ENCODE measurements around the gene TRNT1. TPM values are rescaled to one million over a fixed set of nuclear protein-coding genes. Genes with fewer than 3 reads are reported as not detected.

Gene TRNT1
- total RNA-seq, 1 donor, result 22.4 TPM

DNA sequence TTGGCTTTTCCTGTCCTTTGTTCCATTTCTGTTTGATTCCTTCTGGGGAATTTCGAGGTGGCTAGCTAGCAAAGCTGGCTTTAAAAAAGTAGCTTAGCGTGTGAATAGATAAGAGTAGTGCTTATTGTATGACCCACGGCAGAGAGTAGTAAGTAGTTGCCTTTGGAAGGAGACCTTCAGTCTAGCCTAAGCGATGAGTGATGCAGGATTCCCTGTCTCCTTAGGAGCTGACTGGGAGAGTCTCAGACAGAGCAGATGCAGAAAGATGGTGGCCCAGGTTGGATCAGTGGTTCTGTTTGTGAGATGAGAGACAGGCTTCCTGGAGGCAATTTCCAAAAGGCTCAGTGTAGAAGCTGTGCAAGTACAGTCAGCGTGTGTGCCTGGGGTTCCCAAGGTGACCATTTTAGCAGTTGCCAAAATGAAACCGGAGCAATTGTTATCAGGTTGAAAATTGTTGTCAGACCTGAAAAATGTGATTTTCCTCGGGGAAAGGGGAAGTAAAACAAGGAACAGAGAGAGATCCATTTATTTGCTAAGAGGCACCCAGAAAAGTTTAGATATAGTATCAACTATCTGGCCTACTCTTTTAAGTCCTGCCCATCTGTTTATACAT lies 15.9 kb upstream of the TRNT1 start:
- no peaks in the 10 kb centered on the region for H3K9me3 ChIP-seq (ENCODE audit: low read depth, low read length)
- no peak overlapping the region for H3K4me3 ChIP-seq (ENCODE audit: insufficient read depth, low read length)
- no peak for DNase-seq (ENCODE audit: insufficient read length, low spot score, missing footprints)
- TF ChIP-seq, protein P1, sequence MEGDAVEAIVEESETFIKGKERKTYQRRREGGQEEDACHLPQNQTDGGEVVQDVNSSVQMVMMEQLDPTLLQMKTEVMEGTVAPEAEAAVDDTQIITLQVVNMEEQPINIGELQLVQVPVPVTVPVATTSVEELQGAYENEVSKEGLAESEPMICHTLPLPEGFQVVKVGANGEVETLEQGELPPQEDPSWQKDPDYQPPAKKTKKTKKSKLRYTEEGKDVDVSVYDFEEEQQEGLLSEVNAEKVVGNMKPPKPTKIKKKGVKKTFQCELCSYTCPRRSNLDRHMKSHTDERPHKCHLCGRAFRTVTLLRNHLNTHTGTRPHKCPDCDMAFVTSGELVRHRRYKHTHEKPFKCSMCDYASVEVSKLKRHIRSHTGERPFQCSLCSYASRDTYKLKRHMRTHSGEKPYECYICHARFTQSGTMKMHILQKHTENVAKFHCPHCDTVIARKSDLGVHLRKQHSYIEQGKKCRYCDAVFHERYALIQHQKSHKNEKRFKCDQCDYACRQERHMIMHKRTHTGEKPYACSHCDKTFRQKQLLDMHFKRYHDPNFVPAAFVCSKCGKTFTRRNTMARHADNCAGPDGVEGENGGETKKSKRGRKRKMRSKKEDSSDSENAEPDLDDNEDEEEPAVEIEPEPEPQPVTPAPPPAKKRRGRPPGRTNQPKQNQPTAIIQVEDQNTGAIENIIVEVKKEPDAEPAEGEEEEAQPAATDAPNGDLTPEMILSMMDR (IDR thresholded peaks at IDR 0.05; ENCODE audit: extremely low read depth, low read depth, low read length), result no peak
- H3K27me3 ChIP-seq (ENCODE audit: insufficient read depth, low read length), result no peaks in the 10 kb centered on the region
- no peaks in the 10 kb centered on the region for H3K4me1 ChIP-seq (ENCODE audit: insufficient read depth, low read length)
- no peak overlapping the region for H3K4me2 ChIP-seq (ENCODE audit: insufficient read depth, low read length)
- no peaks in the 10 kb centered on the region for H4K20me1 ChIP-seq (ENCODE audit: insufficient read depth, low read length)
- H3K79me2 ChIP-seq (ENCODE audit: insufficient read depth, low read length), result no peaks in the 10 kb centered on the region
- H2AFZ ChIP-seq (ENCODE audit: low read length), result no peak overlapping the region
- H3K36me3 ChIP-seq (ENCODE audit: insufficient read depth, low read length), result no peaks in the 10 kb centered on the region
- H3K27ac ChIP-seq (ENCODE audit: low read depth, low read length), result no peak overlapping the region

DNA sequence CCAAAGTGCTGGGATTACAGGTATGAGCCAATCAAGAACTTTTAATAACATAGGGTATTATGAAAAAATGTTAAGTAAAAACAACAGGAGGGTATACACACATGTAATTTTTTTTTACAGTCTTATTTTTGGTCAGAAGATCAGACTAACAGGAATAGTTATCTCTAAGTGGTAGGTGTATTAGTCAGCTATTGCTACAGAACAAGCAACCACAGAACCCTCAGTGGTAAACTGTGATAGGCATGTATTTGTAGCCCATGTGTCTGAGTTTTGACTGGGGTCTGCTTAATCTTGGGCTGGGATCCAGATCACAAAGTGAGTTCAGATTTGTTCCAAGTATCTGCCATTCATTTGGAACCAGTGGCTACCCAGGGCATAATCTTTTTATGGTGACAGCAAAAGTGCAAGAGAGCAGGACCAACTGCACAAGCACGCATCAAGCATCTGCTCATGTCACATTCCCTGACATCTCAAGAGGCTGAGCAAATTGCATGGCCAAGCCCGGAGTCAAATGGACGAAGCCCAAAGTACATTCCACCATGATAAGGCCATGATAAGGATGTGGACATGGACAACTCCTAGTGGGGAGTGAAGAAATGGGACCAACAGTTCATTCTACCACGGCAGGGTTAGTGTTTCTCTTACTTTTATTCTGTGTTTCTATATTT lies 13.6 kb upstream of the TRNT1 start:
- Histone ChIP-seq H3K27ac (ENCODE audit: low read depth, low read length) (no peak overlapping the region), H2AFZ (ENCODE audit: low read length) (no peak overlapping the region), H4K20me1 (ENCODE audit: insufficient read depth, low read length) (no peaks in the 10 kb centered on the region), H3K4me1 (ENCODE audit: insufficient read depth, low read length) (no peaks in the 10 kb centered on the region), H3K9me3 (ENCODE audit: low read depth, low read length) (no peaks in the 10 kb centered on the region), H3K79me2 (ENCODE audit: insufficient read depth, low read length) (no peaks in the 10 kb centered on the region), H3K36me3 (ENCODE audit: insufficient read depth, low read length) (no peaks in the 10 kb centered on the region), H3K27me3 (ENCODE audit: insufficient read depth, low read length) (no peaks in the 10 kb centered on the region), H3K4me3 (ENCODE audit: insufficient read depth, low read length) (no peak overlapping the region), H3K4me2 (ENCODE audit: insufficient read depth, low read length) (no peak overlapping the region)
- DNase-seq (ENCODE audit: insufficient read length, low spot score, missing footprints), result no peak
- TF ChIP-seq, protein P1 (IDR thresholded peaks at IDR 0.05; ENCODE audit: extremely low read depth, low read depth, low read length), result no peak

DNA sequence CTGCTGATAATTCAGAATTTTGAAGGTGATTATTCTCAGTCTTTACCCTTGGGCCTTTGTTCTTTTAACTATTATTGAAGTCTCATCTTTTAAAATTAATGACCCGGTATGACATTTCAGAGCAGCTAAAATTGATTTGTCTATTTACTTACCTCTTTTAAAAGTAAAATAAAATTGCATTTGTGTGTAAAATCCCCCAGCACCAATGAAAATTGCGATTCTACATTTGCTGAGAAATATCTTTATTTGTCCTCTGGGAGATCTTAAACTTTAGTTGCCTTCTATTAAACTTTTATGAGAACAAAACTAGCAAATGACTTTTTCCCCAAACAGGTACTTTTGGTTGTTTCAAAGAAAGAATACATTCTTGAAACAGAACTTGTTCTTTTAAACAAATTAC lies 9.1 kb upstream of the TRNT1 start:
- TF ChIP-seq, protein P1 (IDR thresholded peaks at IDR 0.05; ENCODE audit: extremely low read depth, low read depth, low read length), result no peak
- Histone ChIP-seq H3K27me3 (ENCODE audit: insufficient read depth, low read length) (no peaks in the 10 kb centered on the region), H3K27ac (ENCODE audit: low read depth, low read length) (no peak overlapping the region), H4K20me1 (ENCODE audit: insufficient read depth, low read length) (no peaks in the 10 kb centered on the region), H3K4me2 (ENCODE audit: insufficient read depth, low read length) (no peak overlapping the region), H3K9me3 (ENCODE audit: low read depth, low read length) (no peaks in the 10 kb centered on the region), H3K4me3 (ENCODE audit: insufficient read depth, low read length) (no peak overlapping the region), H3K79me2 (ENCODE audit: insufficient read depth, low read length) (no peaks in the 10 kb centered on the region), H2AFZ (ENCODE audit: low read length) (no peak overlapping the region), H3K4me1 (ENCODE audit: insufficient read depth, low read length) (no peaks in the 10 kb centered on the region), H3K36me3 (ENCODE audit: insufficient read depth, low read length) (no peaks in the 10 kb centered on the region)
- DNase-seq (ENCODE audit: insufficient read length, low spot score, missing footprints), result no peak

DNA sequence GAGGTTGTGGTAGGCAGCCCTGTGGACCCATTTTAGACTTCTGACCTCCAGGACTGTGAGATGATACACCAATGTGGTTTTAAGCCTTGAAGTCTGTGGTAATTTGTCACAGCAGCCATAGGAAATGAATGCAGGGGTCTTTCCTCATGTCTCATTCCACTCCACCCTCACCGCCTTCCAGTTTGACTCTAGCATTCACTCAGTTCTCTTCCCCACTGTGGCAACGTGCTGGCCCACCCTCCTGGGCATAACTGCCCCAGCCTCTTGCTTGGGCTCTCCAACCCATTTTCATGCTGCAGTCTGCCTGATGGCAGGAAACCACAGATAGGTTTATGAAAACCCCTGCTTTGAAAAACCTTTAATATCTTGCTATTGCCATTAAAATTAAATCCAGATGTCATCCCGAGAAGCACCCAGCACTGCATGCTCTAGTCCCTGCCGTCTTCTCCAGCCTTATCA lies 7.3 kb upstream of the TRNT1 start:
- Histone ChIP-seq H3K4me1 (ENCODE audit: insufficient read depth, low read length) (no peaks in the 10 kb centered on the region), H3K27ac (ENCODE audit: low read depth, low read length) (no peak overlapping the region), H2AFZ (ENCODE audit: low read length) (no peak overlapping the region), H3K27me3 (ENCODE audit: insufficient read depth, low read length) (no peaks in the 10 kb centered on the region), H3K36me3 (ENCODE audit: insufficient read depth, low read length) (no peaks in the 10 kb centered on the region), H3K4me3 (ENCODE audit: insufficient read depth, low read length) (no peak overlapping the region), H3K9me3 (ENCODE audit: low read depth, low read length) (no peaks in the 10 kb centered on the region), H3K79me2 (ENCODE audit: insufficient read depth, low read length) (no peaks in the 10 kb centered on the region), H4K20me1 (ENCODE audit: insufficient read depth, low read length) (no peaks in the 10 kb centered on the region), H3K4me2 (ENCODE audit: insufficient read depth, low read length) (no peak overlapping the region)
- TF ChIP-seq, protein P1 (IDR thresholded peaks at IDR 0.05; ENCODE audit: extremely low read depth, low read depth, low read length), result no peak
- DNase-seq (ENCODE audit: insufficient read length, low spot score, missing footprints), result no peak

Measured in osteoblast (primary cell).